Endothelial cell of umbilical vein (primary cell): ENCODE results near the gene APOBEC3C. TPM values are rescaled to one million over a fixed set of nuclear protein-coding genes. Genes with fewer than 3 reads are reported as not detected.

Experiments
- BruUV-seq: library from RNA; stranded (reverse); fragments of 400-500 nt; replicated peaks from 2 replicates; lab custom pipeline; 2021; lab: Mats Ljungman, UMichigan
- CTCF ChIA-PET: fragments of 300-600, 350-600 bp; sonication (Branson Sonifier 250); formaldehyde crosslinking; loops from one replicate; lab custom pipeline; 2021; ENCODE audit warnings: antibody characterized with exemption, inconsistent platforms; lab: Charles Lee
- POLR2A ChIA-PET: fragments of 300-600, 350-600 bp; sonication (Branson Sonifier 250); formaldehyde crosslinking; loops from one replicate; lab custom pipeline; 2021; ENCODE audit warnings: antibody characterized with exemption, inconsistent platforms; lab: Charles Lee
- DNase-seq: peaks from one replicate; pipeline ENCODE4 v3.0.0-alpha.2; 2011; ENCODE audit warnings: low read depth, low spot score
- FAIRE-seq: peaks from 2 replicates; lab custom pipeline; 2011; peaks lifted over from hg19 to GRCh38; lab: Jason Lieb, UNC
- H2AFZ ChIP-seq: 2 replicates; pipeline ENCODE4 v1.6.0; 2012; ENCODE audit warnings: low read depth, low read length, control low read depth, inconsistent platforms
- H3K27ac ChIP-seq: 2 replicates; pipeline ENCODE4 v1.5.1; 2011; ENCODE audit warnings: low read depth, mild to moderate bottlenecking, control low read depth, low read length, moderate library complexity; ENCODE audit not compliant: insufficient read depth
- H3K27me3 ChIP-seq, 2 experiments: 2 replicates each; pipeline versions ENCODE4 v1.6.0 to v1.6.1; 2011; ENCODE audit warnings: low read length in 2 of 2, mixed read lengths in 1 of 2; ENCODE audit not compliant: control insufficient read depth in 2 of 2, insufficient read depth in 2 of 2
- H3K36me3 ChIP-seq, 2 experiments: 2 replicates in 1 of 2; 3 replicates in 1 of 2; pipeline ENCODE4 v1.5.1; 2011; ENCODE audit warnings: low read length in 2 of 2, mild to moderate bottlenecking in 1 of 2, moderate library complexity in 1 of 2; ENCODE audit not compliant: control insufficient read depth in 2 of 2, insufficient read depth in 2 of 2; ENCODE audit errors: extremely low read depth in 1 of 2
- H3K4me1 ChIP-seq: 3 replicates; pipeline ENCODE4 v1.5.1; 2011; ENCODE audit warnings: mild to moderate bottlenecking, low read length; ENCODE audit not compliant: control insufficient read depth, insufficient read depth; ENCODE audit errors: extremely low read depth
- H3K4me2 ChIP-seq: 2 replicates; pipeline ENCODE4 v1.6.1; 2011; ENCODE audit warnings: low read length, control low read depth, mixed read lengths; ENCODE audit not compliant: insufficient read depth
- H3K4me3 ChIP-seq, 3 experiments: fragments of 200-600 bp in 1 of 3; sonication (generic), shearing (Covaris generic) in 1 of 3; replicated peaks in 1 of 3; 2 replicates each; pipeline ENCODE4 v1.5.1; 2011 to 2016; ENCODE audit warnings: control low read depth in 3 of 3, low read length in 3 of 3, mild to moderate bottlenecking in 2 of 3, inconsistent platforms in 1 of 3, low read depth in 1 of 3, moderate library complexity in 1 of 3; ENCODE audit not compliant: insufficient read depth in 1 of 3
- H3K79me2 ChIP-seq: 2 replicates; pipeline ENCODE4 v1.6.0; 2012; ENCODE audit warnings: low read length, inconsistent platforms; ENCODE audit not compliant: control insufficient read depth, insufficient read depth
- H3K9ac ChIP-seq: replicated peaks from 2 replicates; pipeline ENCODE3; 2011; ENCODE audit warnings: low read length, control low read depth; ENCODE audit not compliant: insufficient read depth; ENCODE audit errors: extremely low read depth
- H3K9me1 ChIP-seq: replicated peaks from 3 replicates; pipeline ENCODE4 v1.6.0; 2011; ENCODE audit warnings: mild to moderate bottlenecking, low read length; ENCODE audit not compliant: control insufficient read depth, insufficient read depth; ENCODE audit errors: extremely low read depth
- H3K9me3 ChIP-seq: replicated peaks from 2 replicates; pipeline ENCODE4 v1.5.1; 2012; ENCODE audit warnings: low read length, inconsistent platforms; ENCODE audit not compliant: control insufficient read depth, insufficient read depth
- H4K20me1 ChIP-seq: replicated peaks from 2 replicates; pipeline ENCODE3; 2011; ENCODE audit warnings: mild to moderate bottlenecking, low read length; ENCODE audit not compliant: control insufficient read depth, insufficient read depth; ENCODE audit errors: extremely low read depth
- CTCF ChIP-seq, 2 donors: IDR thresholded peaks; 1 replicate in 1 of 2; 2 replicates in 1 of 2; pipeline ENCODE4 v1.5.1; 2011; ENCODE audit warnings: low read length in 2 of 2, mild to moderate bottlenecking in 2 of 2, moderate library complexity in 2 of 2, control low read depth in 1 of 2, inconsistent platforms in 1 of 2, low read depth in 1 of 2; ENCODE audit not compliant: insufficient read depth in 1 of 2; ENCODE audit errors: extremely low read depth in 1 of 2
- EZH2 ChIP-seq: IDR thresholded peaks from 2 replicates; pipeline ENCODE4 v1.6.1; 2012; ENCODE audit warnings: borderline replicate concordance, low read depth, mild to moderate bottlenecking, moderate library complexity, low read length, inconsistent platforms; ENCODE audit not compliant: severe bottlenecking
- FOS ChIP-seq: IDR thresholded peaks from 2 replicates; pipeline ENCODE4 v1.6.1; 2011; ENCODE audit warnings: mild to moderate bottlenecking, low read length, moderate library complexity, borderline replicate concordance; ENCODE audit not compliant: insufficient read depth
- GATA2 ChIP-seq: IDR thresholded peaks from 2 replicates; pipeline ENCODE4 v1.7.0; 2011; ENCODE audit warnings: low read depth, mild to moderate bottlenecking, moderate library complexity, mixed read lengths, low read length; ENCODE audit not compliant: insufficient read length, insufficient read depth
- JUN ChIP-seq: IDR thresholded peaks from 2 replicates; pipeline ENCODE4 v1.6.1; 2011; ENCODE audit warnings: borderline replicate concordance, low read depth; ENCODE audit not compliant: insufficient read length, insufficient read depth
- MAX ChIP-seq: IDR thresholded peaks from 2 replicates; pipeline ENCODE4 v1.6.1; 2011; ENCODE audit not compliant: insufficient read depth, insufficient read length
- MYC ChIP-seq: IDR thresholded peaks from one replicate; pipeline ENCODE4 v1.6.1; 2011; ENCODE audit warnings: mild to moderate bottlenecking, low read depth, low read length
- POLR2A ChIP-seq: IDR thresholded peaks from 2 replicates; pipeline ENCODE4 v1.6.1; 2012; ENCODE audit warnings: low read depth, mild to moderate bottlenecking, control low read depth, low read length
- POLR2AphosphoS5 ChIP-seq: IDR thresholded peaks from 2 replicates; pipeline ENCODE4 v1.6.1; 2012; ENCODE audit warnings: low read depth, mild to moderate bottlenecking, control low read depth, low read length, moderate library complexity; ENCODE audit not compliant: insufficient read depth
- dilution Hi-C: fragments of 300-500 bp; cut with MboI; formaldehyde crosslinking; loops from one replicate; pipeline ENCODE4 v1.15.0; 2019; ENCODE audit warnings: low sequenced_read_pairs; ENCODE audit not compliant: extremely low pct_ligation_motif_present
- intact Hi-C: fragments of 100-400 bp; cut with micrococcal nuclease; formaldehyde crosslinking; loops from one replicate; pipeline ENCODE4 v1.10.0; 2022
- polyA plus RNA-seq, 4 experiments: library from polyadenylated mRNA; depleted of rRNA in 3 of 4; stranded (reverse) in 3 of 4; unstranded in 1 of 4; fragments of >200 nt; gene quantifications; 2 replicates each; pipeline versions ENCODE4 v1.2.1 to v1.2.3, GENCODE V29; 2011 to 2012; ENCODE audit warnings: missing spikeins in 1 of 4
- total RNA-seq: library from RNA; stranded (reverse); gene quantifications from 2 replicates; pipeline ENCODE4 v1.2.3, GENCODE V29; 2021

Gene APOBEC3C
- total and polyA plus RNA-seq, 2 donors (not counting 3 experiments of a cell fraction or from before 2014, with no cell fraction given): 7.6 to 10.6 TPM

GRCh38 chr22:39016592-39016991 lies 2.5 kb downstream of the APOBEC3C start:
- intact Hi-C loops: no loop called here
- Histone ChIP-seq H3K79me2 (no peaks in the 10 kb centered on the region), H2AFZ (no peak overlapping the region), H3K4me1 (peaks cover 3% of the 10 kb centered on the region), H3K9ac (no peak overlapping the region), H3K27ac (no peak overlapping the region), H3K9me1 (no peaks in the 10 kb centered on the region), H3K27me3 (no peaks in the 10 kb centered on the region), H3K9me3 (no peaks in the 10 kb centered on the region), H4K20me1 (no peaks in the 10 kb centered on the region), H3K4me3 (no peak overlapping the region), H3K36me3 (no peaks in the 10 kb centered on the region), H3K4me2 (no peak overlapping the region)
- FAIRE-seq: no peak
- TF ChIP-seq MAX (no peak), POLR2A (no peak), CTCF (IDR thresholded peaks at IDR 0.05; ENCODE audit: extremely low read depth in 1 of 2, insufficient read depth in 1 of 2, low read depth in 1 of 2, low read length in 2 of 2) (no peak), MYC (no peak), FOS (no peak), JUN (no peak), GATA2 (no peak), EZH2 (no peak), POLR2AphosphoS5 (no peak)
- BruUV-seq: no TSS peak
- ChIA-PET CTCF (interaction anchor here (0.6 kb wide), 1 partner anchor 106 kb away, joined by 3 read pairs; no protein-coding TSS in a partner anchor), POLR2A (no interaction called here)
- dilution Hi-C loops: no loop called here
- no peak for DNase-seq
